Smooth muscle cell (in vitro differentiated cells): ENCODE results near the gene GJA3. TPM values are rescaled to one million over a fixed set of nuclear protein-coding genes. Genes with fewer than 3 reads are reported as not detected.

Experiments used
- DNase-seq: peaks from one replicate; lab custom pipeline; 2025; ENCODE audit not compliant: unreplicated experiment; lab: John Stamatoyannopoulos, UW
- H2AFZ ChIP-seq: fragments of 200-600 bp; sonication (generic); 2 replicates; pipeline ENCODE4 v1.6.0; 2016; ENCODE audit warnings: antibody characterized with exemption, low read depth, mild to moderate bottlenecking
- H3F3A ChIP-seq: fragments of 200-600 bp; sonication (generic); 2 replicates; pipeline ENCODE4 v1.6.0; 2017; ENCODE audit warnings: antibody characterized with exemption, low read depth
- H3K27ac ChIP-seq: fragments of 200-600 bp; sonication (generic); 2 replicates; pipeline ENCODE4 v1.5.1; 2016; ENCODE audit warnings: low read depth, mild to moderate bottlenecking
- H3K27me3 ChIP-seq: fragments of 200-600 bp; sonication (generic); 2 replicates; pipeline ENCODE4 v1.6.1; 2016; ENCODE audit warnings: low read depth, mild to moderate bottlenecking
- H3K36me3 ChIP-seq: fragments of 200-600 bp; sonication (generic); 2 replicates; pipeline ENCODE4 v1.5.1; 2016; ENCODE audit warnings: low read depth
- H3K4me1 ChIP-seq: fragments of 200-600 bp; sonication (generic); 2 replicates; pipeline ENCODE4 v1.5.1; 2016; ENCODE audit warnings: low read depth
- H3K4me2 ChIP-seq: fragments of 200-600 bp; sonication (generic); 2 replicates; pipeline ENCODE4 v1.6.0; 2016; ENCODE audit warnings: mild to moderate bottlenecking
- H3K4me3 ChIP-seq: fragments of 200-600 bp; sonication (generic); 2 replicates; pipeline ENCODE4 v1.5.1; 2016; ENCODE audit warnings: mild to moderate bottlenecking
- H3K79me2 ChIP-seq: fragments of 200-600 bp; sonication (generic); 2 replicates; pipeline ENCODE4 v1.6.0; 2016; ENCODE audit warnings: low read depth, mild to moderate bottlenecking
- H3K9ac ChIP-seq: fragments of 200-600 bp; sonication (generic); 2 replicates; pipeline ENCODE4 v1.6.0; 2016; ENCODE audit warnings: low read depth
- H3K9me3 ChIP-seq: fragments of 200-600 bp; sonication (generic); replicated peaks from 2 replicates; pipeline ENCODE4 v1.5.1; 2016; ENCODE audit warnings: low read depth
- H4K20me1 ChIP-seq: fragments of 200-600 bp; sonication (generic); 2 replicates; pipeline ENCODE4 v1.6.0; 2016; ENCODE audit warnings: low read depth
- WGBS: methylation state at CpG from one replicate; pipeline ENCODE4 v1.1.7; 2016; ENCODE audit warnings: low lambda C conversion rate; 5-methylcytosine and 5-hydroxymethylcytosine counted together
- polyA plus RNA-seq: library from polyadenylated mRNA; unstranded; fragments of >200 nt; fragmentation: Nextera tagmentation; extraction: Ambion mirVana; gene quantifications from 2 replicates; pipeline ENCODE4 v1.2.1, GENCODE V29; 2016
- total RNA-seq: library from RNA; depleted of rRNA; stranded (reverse); fragments of >200 nt; gene quantifications from 2 replicates; pipeline ENCODE4 v1.2.3, GENCODE V29; 2014
- TF ChIP-seq, protein P1 (sequence below): fragments of 200-600 bp; sonication (generic); IDR thresholded peaks from 2 replicates; pipeline ENCODE4 v1.5.1; 2017; ENCODE audit warnings: borderline replicate concordance, mild to moderate bottlenecking, antibody characterized with exemption; ENCODE audit not compliant: insufficient read depth, poor library complexity, severe bottlenecking

GJA3 gene
- total and polyA plus RNA-seq, 2 experiments from 2014 or later, result 1.3 to 1.5 TPM

DNA sequence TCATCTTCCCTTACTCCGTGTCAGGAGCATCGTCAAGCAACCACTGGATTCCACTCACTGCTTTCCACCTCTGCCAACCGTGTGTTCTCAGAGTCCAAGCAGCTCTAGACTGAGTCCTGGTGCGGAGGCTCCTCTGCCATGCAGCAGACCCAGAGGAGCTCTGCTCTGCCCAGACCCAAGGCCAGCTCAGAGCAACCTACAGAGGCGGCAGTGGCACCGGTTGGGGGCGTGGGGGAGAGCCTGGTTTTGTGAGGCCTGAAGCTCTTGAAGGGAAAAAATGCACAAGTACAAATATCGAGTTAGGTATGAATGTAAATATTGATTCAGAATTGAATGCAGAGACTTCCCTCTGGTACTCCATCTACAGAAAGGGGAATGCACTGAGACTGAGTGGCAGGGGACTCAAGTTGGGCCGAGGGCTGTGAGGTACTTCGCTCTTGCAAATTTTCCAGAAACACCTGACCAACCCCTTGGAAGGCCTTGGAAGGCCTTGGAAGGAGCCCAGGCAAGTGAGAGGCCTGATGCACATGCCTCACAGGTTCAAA is 46.7 kb downstream of the GJA3 start:
- H3K9ac ChIP-seq, result no peak overlapping the region
- H4K20me1 ChIP-seq, result no peaks in the 10 kb centered on the region
- no peaks in the 10 kb centered on the region for H3F3A ChIP-seq
- TF ChIP-seq, protein P1, sequence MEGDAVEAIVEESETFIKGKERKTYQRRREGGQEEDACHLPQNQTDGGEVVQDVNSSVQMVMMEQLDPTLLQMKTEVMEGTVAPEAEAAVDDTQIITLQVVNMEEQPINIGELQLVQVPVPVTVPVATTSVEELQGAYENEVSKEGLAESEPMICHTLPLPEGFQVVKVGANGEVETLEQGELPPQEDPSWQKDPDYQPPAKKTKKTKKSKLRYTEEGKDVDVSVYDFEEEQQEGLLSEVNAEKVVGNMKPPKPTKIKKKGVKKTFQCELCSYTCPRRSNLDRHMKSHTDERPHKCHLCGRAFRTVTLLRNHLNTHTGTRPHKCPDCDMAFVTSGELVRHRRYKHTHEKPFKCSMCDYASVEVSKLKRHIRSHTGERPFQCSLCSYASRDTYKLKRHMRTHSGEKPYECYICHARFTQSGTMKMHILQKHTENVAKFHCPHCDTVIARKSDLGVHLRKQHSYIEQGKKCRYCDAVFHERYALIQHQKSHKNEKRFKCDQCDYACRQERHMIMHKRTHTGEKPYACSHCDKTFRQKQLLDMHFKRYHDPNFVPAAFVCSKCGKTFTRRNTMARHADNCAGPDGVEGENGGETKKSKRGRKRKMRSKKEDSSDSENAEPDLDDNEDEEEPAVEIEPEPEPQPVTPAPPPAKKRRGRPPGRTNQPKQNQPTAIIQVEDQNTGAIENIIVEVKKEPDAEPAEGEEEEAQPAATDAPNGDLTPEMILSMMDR, result no peak
- H3K27ac ChIP-seq, result no peak overlapping the region
- H3K36me3 ChIP-seq, result no peaks in the 10 kb centered on the region
- DNase-seq, result no peak
- no peaks in the 10 kb centered on the region for H3K4me1 ChIP-seq
- H3K4me3 ChIP-seq, result no peak overlapping the region
- 93% methylated on average over 10 of the region's 10 CpGs for WGBS
- no peak overlapping the region for H2AFZ ChIP-seq
- no peaks in the 10 kb centered on the region for H3K27me3 ChIP-seq
- no peak overlapping the region for H3K4me2 ChIP-seq
- no peaks in the 10 kb centered on the region for H3K79me2 ChIP-seq
- H3K9me3 ChIP-seq, result no peaks in the 10 kb centered on the region

DNA sequence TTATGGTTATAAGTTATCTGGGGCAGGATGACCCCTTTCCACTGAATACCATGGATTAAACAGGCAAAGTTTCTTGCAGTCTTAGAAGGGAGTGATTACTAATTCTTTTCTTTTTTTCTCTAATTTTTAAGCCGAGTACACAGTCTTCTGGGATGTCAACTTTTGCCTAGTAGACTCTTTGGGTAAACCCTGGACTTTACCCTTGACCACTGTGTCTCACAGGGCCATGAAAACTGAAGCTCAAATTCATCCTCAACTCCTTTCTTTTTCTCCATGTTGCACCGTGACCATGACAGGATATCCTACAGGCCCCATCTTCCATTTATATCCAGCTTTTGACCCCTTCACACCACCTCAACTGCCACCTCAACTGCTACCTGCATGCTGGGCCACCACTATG is 51.8 kb downstream of the GJA3 start:
- Histone ChIP-seq H3K4me2 (no peak overlapping the region), H3K9me3 (no peaks in the 10 kb centered on the region), H3K36me3 (no peaks in the 10 kb centered on the region), H3K4me3 (no peak overlapping the region), H3F3A (no peaks in the 10 kb centered on the region), H3K4me1 (no peaks in the 10 kb centered on the region), H3K27me3 (no peaks in the 10 kb centered on the region), H3K9ac (no peak overlapping the region), H4K20me1 (no peaks in the 10 kb centered on the region), H2AFZ (no peak overlapping the region), H3K79me2 (no peaks in the 10 kb centered on the region), H3K27ac (no peak overlapping the region)
- DNase-seq, result no peak
- WGBS, result 93% methylated on average over 2 of the region's 2 CpGs
- TF ChIP-seq, protein P1, result no peak

DNA sequence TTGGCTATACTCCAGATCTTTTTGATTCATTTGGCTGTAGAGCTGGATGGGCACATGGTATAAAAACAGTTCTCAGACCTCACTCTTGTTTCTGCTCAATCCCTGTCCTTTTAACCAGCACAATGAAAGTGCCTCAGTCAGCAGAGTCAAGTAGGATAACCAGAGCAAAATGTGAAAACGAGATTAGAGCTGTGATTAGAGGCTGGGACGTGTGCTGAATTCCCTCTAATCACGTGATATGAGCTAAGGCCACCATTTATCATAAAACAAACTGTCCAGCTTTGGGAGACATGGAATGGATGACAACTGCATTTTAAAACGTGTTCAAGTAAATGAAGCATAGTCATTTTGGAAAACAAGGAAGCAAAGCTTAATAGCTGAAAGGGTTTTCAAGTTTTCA is 54.1 kb downstream of the GJA3 start:
- Histone ChIP-seq H3K9ac (no peak overlapping the region), H2AFZ (no peak overlapping the region), H3K79me2 (no peaks in the 10 kb centered on the region), H3K9me3 (no peaks in the 10 kb centered on the region), H3K4me1 (no peaks in the 10 kb centered on the region), H4K20me1 (no peaks in the 10 kb centered on the region), H3K4me2 (no peak overlapping the region), H3K27me3 (no peaks in the 10 kb centered on the region), H3K4me3 (no peak overlapping the region), H3F3A (no peaks in the 10 kb centered on the region), H3K27ac (no peak overlapping the region), H3K36me3 (no peaks in the 10 kb centered on the region)
- 28% methylated on average over 4 of the region's 4 CpGs for WGBS
- TF ChIP-seq, protein P1, result no peak
- DNase-seq, result no peak

DNA sequence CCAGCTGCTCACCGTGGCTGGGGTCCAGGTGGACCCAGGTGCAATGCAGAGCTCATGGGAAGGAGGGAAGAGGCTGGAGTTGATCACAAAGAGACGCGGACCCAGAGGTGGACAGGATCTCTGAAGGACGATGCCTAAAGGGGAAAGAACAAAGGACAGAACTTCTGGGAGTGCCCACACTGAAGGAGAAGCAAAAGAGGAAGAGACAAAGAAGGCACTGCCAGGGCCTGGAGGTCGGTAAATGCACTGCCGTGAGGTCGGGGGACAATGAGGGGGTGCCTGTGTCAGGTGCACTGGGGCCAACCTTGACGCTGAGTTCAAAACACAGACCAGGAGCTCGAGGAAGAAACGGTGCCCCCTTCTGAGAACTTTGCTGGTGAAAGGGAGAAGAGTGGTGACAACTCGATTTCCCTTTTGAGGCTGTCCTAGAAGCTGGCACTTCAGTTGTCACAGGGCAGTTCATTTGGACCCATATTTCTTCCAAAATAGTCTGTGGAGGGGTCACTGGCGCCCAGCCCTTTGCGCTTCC is 55.6 kb downstream of the GJA3 start:
- H3K9me3 ChIP-seq, result no peaks in the 10 kb centered on the region
- no peaks in the 10 kb centered on the region for H3K27me3 ChIP-seq
- H3K4me1 ChIP-seq, result no peaks in the 10 kb centered on the region
- WGBS, result 90% methylated on average over 13 of the region's 13 CpGs
- H3K36me3 ChIP-seq, result no peaks in the 10 kb centered on the region
- no peaks in the 10 kb centered on the region for H3K79me2 ChIP-seq
- H3K4me2 ChIP-seq, result no peak overlapping the region
- H3K9ac ChIP-seq, result no peak overlapping the region
- no peaks in the 10 kb centered on the region for H3F3A ChIP-seq
- H3K4me3 ChIP-seq, result no peak overlapping the region
- DNase-seq, result no peak
- H2AFZ ChIP-seq, result no peak overlapping the region
- TF ChIP-seq, protein P1, result no peak
- H3K27ac ChIP-seq, result no peak overlapping the region
- H4K20me1 ChIP-seq, result no peaks in the 10 kb centered on the region
